ENCODE data around the gene ADAM11. TPM values are rescaled to one million over a fixed set of nuclear protein-coding genes. Genes with fewer than 3 reads are reported as not detected.

Gene ADAM11
- total and polyA plus RNA-seq, 2 of the 13 experiments (the other 11 are each of a cell fraction or from before 2014, with no cell fraction given) = 0.38 to 0.91 TPM

DNA sequence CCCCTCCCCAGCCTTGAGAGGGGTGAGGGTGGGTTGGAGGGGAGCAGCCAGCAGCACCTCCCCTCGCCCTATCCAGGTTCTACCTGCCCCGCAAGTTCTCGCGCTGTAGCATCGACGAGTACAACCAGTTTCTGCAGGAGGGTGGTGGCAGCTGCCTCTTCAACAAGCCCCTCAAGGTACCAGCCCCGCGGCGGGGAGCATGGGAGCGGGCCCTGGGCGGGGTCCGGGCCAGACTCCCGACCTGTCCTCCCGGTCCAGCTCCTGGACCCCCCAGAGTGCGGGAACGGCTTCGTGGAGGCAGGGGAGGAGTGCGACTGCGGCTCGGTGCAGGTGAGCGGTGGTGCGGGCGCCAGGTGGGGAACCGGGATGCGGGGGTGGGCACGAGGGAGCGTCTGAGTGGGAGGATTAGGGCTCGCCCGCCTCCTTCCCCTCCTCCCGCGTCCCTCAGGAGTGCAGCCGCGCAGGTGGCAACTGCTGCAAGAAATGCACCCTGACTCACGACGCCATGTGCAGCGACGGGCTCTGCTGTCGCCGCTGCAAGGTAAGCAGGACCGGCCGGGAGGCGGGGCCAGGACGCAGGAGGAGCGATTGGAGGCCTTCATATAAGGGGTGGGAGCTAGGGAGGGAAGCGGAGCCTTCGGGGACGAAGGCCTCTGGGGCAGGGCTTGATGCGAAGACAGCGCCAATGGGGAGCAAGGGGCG, 16.5 kb downstream of the ADAM11 start (continued):
- TF ChIP-seq RARA (CRISPR knock-in tag; IDR thresholded peaks at IDR 0.05) (no peak), MIXL1 (CRISPR knock-in tag; IDR thresholded peaks at IDR 0.05) (peak; percentile 61; the same call in 1 of the 2 replicates), ATF7-NPFF (CRISPR knock-in tag; IDR thresholded peaks at IDR 0.05; ENCODE audit: low read depth) (0 out of 2 replicates have a peak, but pooled peaks have one; percentile 54), HNRNPUL1 (IDR thresholded peaks at IDR 0.05; ENCODE audit: low read depth, low read length) (no peak), ZNF10 (CRISPR knock-in tag; IDR thresholded peaks at IDR 0.05; ENCODE audit: borderline replicate concordance, low read depth) (no peak), NCOA2 (CRISPR knock-in tag; IDR thresholded peaks at IDR 0.05) (0 out of 2 replicates have a peak, but pooled peaks have one; percentile 5), HCFC1 (IDR thresholded peaks at IDR 0.05; ENCODE audit: low read depth, low read length) (no peak), ZNF644 (CRISPR knock-in tag; IDR thresholded peaks at IDR 0.05; ENCODE audit: low read depth) (no peak), ZNF333 (CRISPR knock-in tag; IDR thresholded peaks at IDR 0.05; ENCODE audit: borderline replicate concordance) (no peak), IRX3 (CRISPR knock-in tag; IDR thresholded peaks at IDR 0.05; ENCODE audit: borderline replicate concordance, low read depth) (peak; percentile 67; the same call in 1 of the 2 replicates), GATA4 (IDR thresholded peaks at IDR 0.05; ENCODE audit: borderline replicate concordance, low read depth) (no peak), ZC3H4 (CRISPR knock-in tag; IDR thresholded peaks at IDR 0.05; ENCODE audit: borderline replicate concordance) (no peak; the same call in 1 of the 2 replicates), MTA3 (CRISPR knock-in tag; IDR thresholded peaks at IDR 0.05) (no peak), RXRB (CRISPR knock-in tag; IDR thresholded peaks at IDR 0.05; ENCODE audit: borderline replicate concordance) (no peak), SYNCRIP (IDR thresholded peaks at IDR 0.05; ENCODE audit: insufficient read depth, low read depth, low read length) (no peak), IRF2 (CRISPR knock-in tag; IDR thresholded peaks at IDR 0.05) (no peak), ZSCAN31 (CRISPR knock-in tag; IDR thresholded peaks at IDR 0.05; ENCODE audit: low read depth) (peak; percentile 88), EHMT2 (IDR thresholded peaks at IDR 0.05; ENCODE audit: borderline replicate concordance, low read depth, low read length) (no peak), ZNF569 (CRISPR knock-in tag; IDR thresholded peaks at IDR 0.05; ENCODE audit: borderline replicate concordance) (peak; percentile 93; the same call in 1 of the 2 replicates), ZNF562 (CRISPR knock-in tag; IDR thresholded peaks at IDR 0.05; ENCODE audit: borderline replicate concordance) (no peak), SP2 (CRISPR knock-in tag; IDR thresholded peaks at IDR 0.05) (peak; percentile 64), SP140L (CRISPR knock-in tag; IDR thresholded peaks at IDR 0.05; ENCODE audit: borderline replicate concordance) (no peak)
- TF ChIP-seq, protein P1, sequence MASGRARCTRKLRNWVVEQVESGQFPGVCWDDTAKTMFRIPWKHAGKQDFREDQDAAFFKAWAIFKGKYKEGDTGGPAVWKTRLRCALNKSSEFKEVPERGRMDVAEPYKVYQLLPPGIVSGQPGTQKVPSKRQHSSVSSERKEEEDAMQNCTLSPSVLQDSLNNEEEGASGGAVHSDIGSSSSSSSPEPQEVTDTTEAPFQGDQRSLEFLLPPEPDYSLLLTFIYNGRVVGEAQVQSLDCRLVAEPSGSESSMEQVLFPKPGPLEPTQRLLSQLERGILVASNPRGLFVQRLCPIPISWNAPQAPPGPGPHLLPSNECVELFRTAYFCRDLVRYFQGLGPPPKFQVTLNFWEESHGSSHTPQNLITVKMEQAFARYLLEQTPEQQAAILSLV (CRISPR knock-in tag; IDR thresholded peaks at IDR 0.05; ENCODE audit: borderline replicate concordance) = no peak
- TF ChIP-seq, protein P2, sequence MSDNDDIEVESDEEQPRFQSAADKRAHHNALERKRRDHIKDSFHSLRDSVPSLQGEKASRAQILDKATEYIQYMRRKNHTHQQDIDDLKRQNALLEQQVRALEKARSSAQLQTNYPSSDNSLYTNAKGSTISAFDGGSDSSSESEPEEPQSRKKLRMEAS (IDR thresholded peaks at IDR 0.05) = peak; percentile 95
- TF ChIP-seq, protein P3, sequence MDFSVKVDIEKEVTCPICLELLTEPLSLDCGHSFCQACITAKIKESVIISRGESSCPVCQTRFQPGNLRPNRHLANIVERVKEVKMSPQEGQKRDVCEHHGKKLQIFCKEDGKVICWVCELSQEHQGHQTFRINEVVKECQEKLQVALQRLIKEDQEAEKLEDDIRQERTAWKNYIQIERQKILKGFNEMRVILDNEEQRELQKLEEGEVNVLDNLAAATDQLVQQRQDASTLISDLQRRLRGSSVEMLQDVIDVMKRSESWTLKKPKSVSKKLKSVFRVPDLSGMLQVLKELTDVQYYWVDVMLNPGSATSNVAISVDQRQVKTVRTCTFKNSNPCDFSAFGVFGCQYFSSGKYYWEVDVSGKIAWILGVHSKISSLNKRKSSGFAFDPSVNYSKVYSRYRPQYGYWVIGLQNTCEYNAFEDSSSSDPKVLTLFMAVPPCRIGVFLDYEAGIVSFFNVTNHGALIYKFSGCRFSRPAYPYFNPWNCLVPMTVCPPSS (IDR thresholded peaks at IDR 0.05) = no peak
- TF ChIP-seq, protein P4, sequence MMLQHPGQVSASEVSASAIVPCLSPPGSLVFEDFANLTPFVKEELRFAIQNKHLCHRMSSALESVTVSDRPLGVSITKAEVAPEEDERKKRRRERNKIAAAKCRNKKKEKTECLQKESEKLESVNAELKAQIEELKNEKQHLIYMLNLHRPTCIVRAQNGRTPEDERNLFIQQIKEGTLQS (CRISPR knock-in tag; IDR thresholded peaks at IDR 0.05) = no peak
- TF ChIP-seq, protein P5, sequence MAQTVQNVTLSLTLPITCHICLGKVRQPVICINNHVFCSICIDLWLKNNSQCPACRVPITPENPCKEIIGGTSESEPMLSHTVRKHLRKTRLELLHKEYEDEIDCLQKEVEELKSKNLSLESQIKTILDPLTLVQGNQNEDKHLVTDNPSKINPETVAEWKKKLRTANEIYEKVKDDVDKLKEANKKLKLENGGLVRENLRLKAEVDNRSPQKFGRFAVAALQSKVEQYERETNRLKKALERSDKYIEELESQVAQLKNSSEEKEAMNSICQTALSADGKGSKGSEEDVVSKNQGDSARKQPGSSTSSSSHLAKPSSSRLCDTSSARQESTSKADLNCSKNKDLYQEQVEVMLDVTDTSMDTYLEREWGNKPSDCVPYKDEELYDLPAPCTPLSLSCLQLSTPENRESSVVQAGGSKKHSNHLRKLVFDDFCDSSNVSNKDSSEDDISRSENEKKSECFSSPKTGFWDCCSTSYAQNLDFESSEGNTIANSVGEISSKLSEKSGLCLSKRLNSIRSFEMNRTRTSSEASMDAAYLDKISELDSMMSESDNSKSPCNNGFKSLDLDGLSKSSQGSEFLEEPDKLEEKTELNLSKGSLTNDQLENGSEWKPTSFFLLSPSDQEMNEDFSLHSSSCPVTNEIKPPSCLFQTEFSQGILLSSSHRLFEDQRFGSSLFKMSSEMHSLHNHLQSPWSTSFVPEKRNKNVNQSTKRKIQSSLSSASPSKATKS (CRISPR knock-in tag; IDR thresholded peaks at IDR 0.05) = no peak
